Measurements from ENCODE around the gene RHBDD3. TPM values are rescaled to one million over a fixed set of nuclear protein-coding genes. Genes with fewer than 3 reads are reported as not detected.

The RHBDD3 gene
- total and polyA plus RNA-seq, 2 donors (not counting 1 experiment from before 2014, with no cell fraction given) = 11.9 to 12.5 TPM

DNA sequence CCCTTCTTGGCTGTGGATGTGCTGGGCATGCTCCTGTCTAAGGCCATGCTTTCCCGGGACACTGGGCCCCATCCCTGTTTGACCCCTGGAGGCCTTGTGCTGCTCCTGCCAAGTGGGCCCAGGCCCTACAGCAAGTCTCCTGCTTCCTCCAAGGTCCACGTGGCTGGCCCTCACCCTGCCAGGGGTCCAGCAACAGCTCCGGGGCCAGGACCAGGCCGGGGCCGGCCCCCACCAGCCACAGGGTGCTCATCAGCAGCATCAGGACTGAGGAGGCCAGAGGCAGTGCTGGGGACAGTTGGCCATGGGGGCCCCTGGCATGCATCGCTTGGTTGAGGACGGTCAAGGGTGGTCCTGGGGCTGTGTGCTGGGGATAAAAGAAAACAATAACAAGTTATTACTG lies 2.5 kb downstream of the RHBDD3 start:
- no peak overlapping the region for H3K4me3 ChIP-seq (ENCODE audit: control extremely low read depth in 1 of 5, extremely low read depth in 1 of 5, insufficient read depth in 1 of 5, low read depth in 2 of 5, low read length in 4 of 5)
- Mint-ChIP-seq H3K27ac (no peak overlapping the region), H3K9me3 (ENCODE audit: insufficient read depth) (no peaks in the 10 kb centered on the region), H3K4me1 (peaks cover 25% of the 10 kb centered on the region), H3K27me3 (no peaks in the 10 kb centered on the region), H3K4me3 (no peak overlapping the region)
- ATAC-seq (ENCODE audit: low read depth) = no peak
- no peaks in the 10 kb centered on the region for H3K27me3 ChIP-seq (replicated peaks in 1 of 4; ENCODE audit: control extremely low read depth in 1 of 4, control insufficient read depth in 3 of 4, insufficient read depth in 4 of 4, low read length in 3 of 4)
- ChIA-PET POLR2A (no interaction called here), CTCF (no interaction called here)
- DNase-seq = no peak
- H3K27ac ChIP-seq (ENCODE audit: low read length in 2 of 2) = no peak overlapping the region
- H3K9ac ChIP-seq (ENCODE audit: low read length) = no peak overlapping the region
- peaks cover 20 to 28% of the 10 kb centered on the region in 2 donors for H3K4me1 ChIP-seq (ENCODE audit: control insufficient read depth in 2 of 2, insufficient read depth in 2 of 2, low read length in 2 of 2)
- intact Hi-C loops (cut with micrococcal nuclease) = loop anchor here (5.0 kb wide), 4 partner anchors 122 to 617 kb away; partner anchors contain the start of genes AP1B1, MTMR3, NF2 and UQCR10
- H4K20me1 ChIP-seq (ENCODE audit: control insufficient read depth, insufficient read depth, low read length, poor library complexity, severe bottlenecking) = peaks cover 21% of the 10 kb centered on the region
- TF ChIP-seq EZH2 (IDR thresholded peaks at IDR 0.05; ENCODE audit: borderline replicate concordance, insufficient read depth, low read depth, low read length, poor library complexity, severe bottlenecking) = no peak
- H3K36me3 ChIP-seq (replicated peaks in 1 of 2; ENCODE audit: control extremely low read depth in 1 of 2, control insufficient read depth in 1 of 2, extremely low read depth in 1 of 2, insufficient read depth in 2 of 2, low read length in 1 of 2) = peaks cover 0 to 4% of the 10 kb centered on the region in 2 experiments
- H3K4me2 ChIP-seq (replicated peaks; ENCODE audit: low read depth, low read length, poor library complexity, severe bottlenecking) = no peak overlapping the region
- H2AFZ ChIP-seq (ENCODE audit: insufficient read depth, low read depth, low read length, poor library complexity, severe bottlenecking) = no peak overlapping the region
- H3K9me3 ChIP-seq (ENCODE audit: control extremely low read depth in 1 of 3, control insufficient read depth in 2 of 3, insufficient read depth in 1 of 3, low read length in 2 of 3) = no peaks in the 10 kb centered on the region
- 98% methylated on average over 5 of the region's 7 CpGs for WGBS (ENCODE audit: insufficient coverage)
- H3K79me2 ChIP-seq (ENCODE audit: control insufficient read depth, insufficient read depth, low read length) = peaks cover 39% of the 10 kb centered on the region

DNA sequence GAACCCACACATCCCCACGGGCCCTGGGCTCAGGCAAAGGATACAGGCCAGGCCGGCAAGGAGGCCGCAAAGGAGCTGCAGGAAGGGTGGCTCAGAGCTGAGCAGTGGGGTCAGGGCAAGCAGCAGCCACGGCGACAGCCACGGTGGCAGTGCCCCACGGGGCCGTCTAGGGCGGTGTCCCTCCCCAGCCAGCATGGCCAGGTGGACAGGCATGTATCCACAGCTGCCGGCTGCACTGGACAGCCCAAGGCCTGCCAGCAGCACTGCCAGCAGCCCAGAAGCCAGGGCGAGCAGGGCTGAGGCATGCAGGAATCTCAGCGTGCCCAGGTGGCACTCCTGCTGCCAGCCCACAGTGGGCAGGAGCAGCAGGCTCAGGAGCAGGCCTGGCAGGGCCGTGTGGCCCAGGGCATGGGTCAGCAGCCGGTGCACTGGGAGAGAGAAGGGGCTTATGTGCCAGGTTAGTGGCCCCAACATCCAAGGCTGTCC lies 3.9 kb downstream of the RHBDD3 start:
- CTCF ChIA-PET = interaction anchor here (0.6 kb wide), 1 partner anchor 169 kb away, joined by 3 read pairs; no protein-coding TSS in a partner anchor
- H3K27me3 Mint-ChIP-seq = no peaks in the 10 kb centered on the region
- Histone ChIP-seq H3K36me3 (replicated peaks in 1 of 2; ENCODE audit: control extremely low read depth in 1 of 2, control insufficient read depth in 1 of 2, extremely low read depth in 1 of 2, insufficient read depth in 2 of 2, low read length in 1 of 2) (no peaks in the 10 kb centered on the region), H3K79me2 (ENCODE audit: control insufficient read depth, insufficient read depth, low read length) (peaks cover 25% of the 10 kb centered on the region), H4K20me1 (ENCODE audit: control insufficient read depth, insufficient read depth, low read length, poor library complexity, severe bottlenecking) (peaks cover 7% of the 10 kb centered on the region), H3K27ac (ENCODE audit: low read length in 2 of 2) (no peak overlapping the region), H3K4me2 (replicated peaks; ENCODE audit: low read depth, low read length, poor library complexity, severe bottlenecking) (no peak overlapping the region), H3K27me3 (replicated peaks in 1 of 4; ENCODE audit: control extremely low read depth in 1 of 4, control insufficient read depth in 3 of 4, insufficient read depth in 4 of 4, low read length in 3 of 4) (no peaks in the 10 kb centered on the region), H3K9me3 (ENCODE audit: control extremely low read depth in 1 of 3, control insufficient read depth in 2 of 3, insufficient read depth in 1 of 3, low read length in 2 of 3) (no peaks in the 10 kb centered on the region), H2AFZ (ENCODE audit: insufficient read depth, low read depth, low read length, poor library complexity, severe bottlenecking) (no peak overlapping the region), H3K4me3 (ENCODE audit: control extremely low read depth in 1 of 5, extremely low read depth in 1 of 5, insufficient read depth in 1 of 5, low read depth in 2 of 5, low read length in 4 of 5) (no peak overlapping the region), H3K9ac (ENCODE audit: low read length) (no peak overlapping the region), H3K4me1 (ENCODE audit: control insufficient read depth in 2 of 2, insufficient read depth in 2 of 2, low read length in 2 of 2) (peaks cover 9 to 13% of the 10 kb centered on the region in 2 donors)
- H3K27ac Mint-ChIP-seq = no peak overlapping the region
- H3K9me3 Mint-ChIP-seq (ENCODE audit: insufficient read depth) = no peaks in the 10 kb centered on the region
- DNase-seq (no peak), ATAC-seq (ENCODE audit: low read depth) (no peak)
- intact Hi-C loops (cut with micrococcal nuclease) = no loop called here
- TF ChIP-seq EZH2 (IDR thresholded peaks at IDR 0.05; ENCODE audit: borderline replicate concordance, insufficient read depth, low read depth, low read length, poor library complexity, severe bottlenecking) = no peak
- TF ChIP-seq, protein P1, sequence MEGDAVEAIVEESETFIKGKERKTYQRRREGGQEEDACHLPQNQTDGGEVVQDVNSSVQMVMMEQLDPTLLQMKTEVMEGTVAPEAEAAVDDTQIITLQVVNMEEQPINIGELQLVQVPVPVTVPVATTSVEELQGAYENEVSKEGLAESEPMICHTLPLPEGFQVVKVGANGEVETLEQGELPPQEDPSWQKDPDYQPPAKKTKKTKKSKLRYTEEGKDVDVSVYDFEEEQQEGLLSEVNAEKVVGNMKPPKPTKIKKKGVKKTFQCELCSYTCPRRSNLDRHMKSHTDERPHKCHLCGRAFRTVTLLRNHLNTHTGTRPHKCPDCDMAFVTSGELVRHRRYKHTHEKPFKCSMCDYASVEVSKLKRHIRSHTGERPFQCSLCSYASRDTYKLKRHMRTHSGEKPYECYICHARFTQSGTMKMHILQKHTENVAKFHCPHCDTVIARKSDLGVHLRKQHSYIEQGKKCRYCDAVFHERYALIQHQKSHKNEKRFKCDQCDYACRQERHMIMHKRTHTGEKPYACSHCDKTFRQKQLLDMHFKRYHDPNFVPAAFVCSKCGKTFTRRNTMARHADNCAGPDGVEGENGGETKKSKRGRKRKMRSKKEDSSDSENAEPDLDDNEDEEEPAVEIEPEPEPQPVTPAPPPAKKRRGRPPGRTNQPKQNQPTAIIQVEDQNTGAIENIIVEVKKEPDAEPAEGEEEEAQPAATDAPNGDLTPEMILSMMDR (IDR thresholded peaks at IDR 0.05) = no peak
- H3K4me3 Mint-ChIP-seq = no peak overlapping the region
- POLR2A ChIA-PET = no interaction called here
- 94% methylated on average over 14 of the region's 14 CpGs for WGBS (ENCODE audit: insufficient coverage)
- peaks cover 11% of the 10 kb centered on the region for H3K4me1 Mint-ChIP-seq

Data from B cell (primary cell).